Thymus (tissue), 11 donors: ENCODE results near the gene RAB24. TPM values are rescaled to one million over a fixed set of nuclear protein-coding genes. Genes with fewer than 3 reads are reported as not detected.
"Not testable (repeated sequence)": the region's sequence is repeated elsewhere in the genome, so short reads cannot be mapped to it uniquely, and the experiment has no call there.

Experiments used
- DNase-seq, 9 donors: peaks; one replicate each; pipeline ENCODE4 v3.0.0-alpha.2; 2013; ENCODE audit warnings: low spot score in 9 of 9, low read depth in 6 of 9, missing footprints in 1 of 9
- H3K27ac ChIP-seq, 2 donors: one replicate each; pipeline ENCODE4 v1.5.1; 2013; ENCODE audit warnings: control low read depth in 1 of 2, low read depth in 1 of 2, low read length in 1 of 2, mild to moderate bottlenecking in 1 of 2, moderate library complexity in 1 of 2
- H3K27me3 ChIP-seq, 2 donors: one replicate each; pipeline ENCODE4 v1.5.1; 2013; ENCODE audit warnings: low read length in 1 of 2; ENCODE audit not compliant: control insufficient read depth in 2 of 2, insufficient read depth in 1 of 2
- H3K36me3 ChIP-seq, 2 donors: one replicate each; pipeline ENCODE4 v1.5.1; 2013; ENCODE audit warnings: low read length in 1 of 2, mild to moderate bottlenecking in 1 of 2, moderate library complexity in 1 of 2; ENCODE audit not compliant: control insufficient read depth in 2 of 2, insufficient read depth in 2 of 2
- H3K4me1 ChIP-seq, 2 donors: one replicate each; pipeline ENCODE4 v1.5.1; 2013; ENCODE audit warnings: low read length in 2 of 2; ENCODE audit not compliant: control insufficient read depth in 2 of 2, insufficient read depth in 2 of 2
- H3K4me3 ChIP-seq, 2 donors: one replicate each; pipeline ENCODE4 v1.5.1; 2013; ENCODE audit warnings: low read length in 2 of 2, control low read depth in 1 of 2, mild to moderate bottlenecking in 1 of 2
- H3K9me3 ChIP-seq, 2 donors: one replicate each; pipeline ENCODE4 v1.5.1; 2013; ENCODE audit warnings: low read length in 1 of 2, mild to moderate bottlenecking in 1 of 2; ENCODE audit not compliant: control insufficient read depth in 2 of 2, insufficient read depth in 1 of 2
- WGBS: extraction: QIAGEN DNeasy Blood & Tissue Kit; methylation state at CpG from one replicate; pipeline ENCODE4 v1.1.7; 2013; 5-methylcytosine and 5-hydroxymethylcytosine counted together
- polyA plus RNA-seq: library from polyadenylated mRNA; stranded (reverse); fragments of 200-250 nt; gene quantifications from one replicate; pipeline ENCODE4 v1.2.3, GENCODE V29; 2013
- total RNA-seq: library from RNA; stranded (reverse); fragments of 120-200 nt; gene quantifications from one replicate; pipeline ENCODE4 v1.2.4, GENCODE V29; 2013
- donor health status: healthy.

Gene RAB24
- total and polyA plus RNA-seq, 2 donors, result 15.9 to 82.8 TPM

GRCh38 chr5:177346820-177347219 lies 43.3 kb upstream of the RAB24 start:
- no peaks in the 10 kb centered on the region for H3K9me3 ChIP-seq
- WGBS, result 85% methylated on average over 4 of the region's 4 CpGs
- no peak overlapping the region for H3K27ac ChIP-seq
- no peaks in the 10 kb centered on the region for H3K27me3 ChIP-seq
- DNase-seq, result no peak
- H3K4me1 ChIP-seq, result peaks cover 10 to 27% of the 10 kb centered on the region in 2 donors
- H3K36me3 ChIP-seq, result peaks cover 31 to 37% of the 10 kb centered on the region in 2 donors
- H3K4me3 ChIP-seq, result no peak overlapping the region

GRCh38 chr5:177344891-177345290 lies 41.4 kb upstream of the RAB24 start:
- no peak for DNase-seq
- Histone ChIP-seq H3K9me3 (no peaks in the 10 kb centered on the region), H3K4me3 (no peak overlapping the region), H3K4me1 (peaks cover 1 to 11% of the 10 kb centered on the region in 2 donors), H3K27ac (no peak overlapping the region), H3K36me3 (peaks cover 36 to 39% of the 10 kb centered on the region in 2 donors), H3K27me3 (no peaks in the 10 kb centered on the region)
- 97% methylated on average over 6 of the region's 6 CpGs for WGBS

- Histone ChIP-seq H3K36me3 (peaks cover 33 to 42% of the 10 kb centered on the region in 2 donors), H3K27me3 (no peaks in the 10 kb centered on the region), H3K4me1 (peaks cover 0 to 6% of the 10 kb centered on the region in 2 donors), H3K27ac (no peak overlapping the region), H3K4me3 (no peak overlapping the region), H3K9me3 (peaks cover 0 to 1% of the 10 kb centered on the region in 2 donors)
- DNase-seq, result no peak
- WGBS, result 99% methylated on average over 6 of the region's 6 CpGs
Measured at GRCh38 chr5:177343777-177344176, 40.3 kb upstream of the RAB24 start.

- not testable (repeated sequence) for DNase-seq, H3K4me3 ChIP-seq, H3K27ac ChIP-seq, H3K4me1 ChIP-seq, H3K9me3 ChIP-seq, H3K27me3 ChIP-seq
- 98% methylated on average over 14 of the region's 14 CpGs for WGBS
- H3K36me3 ChIP-seq, result peaks cover 41 to 49% of the 10 kb centered on the region in 2 donors
Measured at GRCh38 chr5:177343000-177343399, 39.5 kb upstream of the RAB24 start.

GRCh38 chr5:177339107-177339638 lies 35.7 kb upstream of the RAB24 start:
- H3K4me1 ChIP-seq, result no peaks in the 10 kb centered on the region
- no peak overlapping the region for H3K4me3 ChIP-seq
- peaks cover 1 to 4% of the 10 kb centered on the region in 2 donors for H3K9me3 ChIP-seq
- H3K27ac ChIP-seq, result no peak overlapping the region
- DNase-seq, result no peak
- H3K27me3 ChIP-seq, result no peaks in the 10 kb centered on the region
- WGBS, result 91% methylated on average over 11 of the region's 11 CpGs
- H3K36me3 ChIP-seq, result peaks cover 65 to 71% of the 10 kb centered on the region in 2 donors

GRCh38 chr5:177338251-177339106 lies 35.0 kb upstream of the RAB24 start:
- Histone ChIP-seq H3K36me3 (peaks cover 72 to 73% of the 10 kb centered on the region in 2 donors), H3K27ac (no peak overlapping the region), H3K4me3 (no peak overlapping the region), H3K27me3 (no peaks in the 10 kb centered on the region), H3K9me3 (peaks cover 1 to 4% of the 10 kb centered on the region in 2 donors), H3K4me1 (no peaks in the 10 kb centered on the region)
- 93% methylated on average over 22 of the region's 22 CpGs for WGBS
- DNase-seq, result no peak

GRCh38 chr5:177336603-177337494 lies 33.3 kb upstream of the RAB24 start:
- 98% methylated on average over 36 of the region's 36 CpGs for WGBS
- peaks cover 77 to 81% of the 10 kb centered on the region in 2 donors for H3K36me3 ChIP-seq
- H3K27ac ChIP-seq, result no peak overlapping the region
- H3K4me3 ChIP-seq, result no peak overlapping the region
- no peak for DNase-seq
- H3K4me1 ChIP-seq, result peaks cover 0 to 6% of the 10 kb centered on the region in 2 donors
- peaks cover 1 to 4% of the 10 kb centered on the region in 2 donors for H3K9me3 ChIP-seq
- no peaks in the 10 kb centered on the region for H3K27me3 ChIP-seq

- H3K4me3 ChIP-seq, result no peak overlapping the region
- WGBS, result 74% methylated on average over 12 of the region's 12 CpGs
- H3K27me3 ChIP-seq, result no peaks in the 10 kb centered on the region
- no peak overlapping the region for H3K27ac ChIP-seq
- peaks cover 0 to 11% of the 10 kb centered on the region in 2 donors for H3K4me1 ChIP-seq
- H3K9me3 ChIP-seq, result peaks cover 1 to 4% of the 10 kb centered on the region in 2 donors
- peak in 1 of 9 donors; percentile 47 for DNase-seq
- peaks cover 77 to 89% of the 10 kb centered on the region in 2 donors for H3K36me3 ChIP-seq
Measured at GRCh38 chr5:177336112-177336511, 32.6 kb upstream of the RAB24 start.
